Measurements from ENCODE around the gene RPTN.

Gene RPTN

GRCh38 chr1:152112101-152112884 lies 46.7 kb downstream of the RPTN start:
- Histone ChIP-seq H3K4me3 (peak overlapping the region; percentile 62), H3K27ac (no peak overlapping the region)
- no peak for DNase-seq (ENCODE audit: low spot score)
- no peak for TF ChIP-seq CTCF (IDR thresholded peaks at IDR 0.05)

- DNase-seq (ENCODE audit: low spot score), result no peak
- TF ChIP-seq CTCF (IDR thresholded peaks at IDR 0.05), result no peak
- Histone ChIP-seq H3K27ac (no peak overlapping the region), H3K4me3 (peak overlapping the region; percentile 62)
Measured at GRCh38 chr1:152111515-152111968, 47.5 kb downstream of the RPTN start.

- no peak for DNase-seq (ENCODE audit: low spot score)
- Histone ChIP-seq H3K4me3 (peak overlapping the region; percentile 62), H3K27ac (no peak overlapping the region)
- TF ChIP-seq CTCF (IDR thresholded peaks at IDR 0.05), result no peak
Measured at GRCh38 chr1:152110860-152111514, 48.0 kb downstream of the RPTN start.

- Histone ChIP-seq H3K4me3 (peak overlapping the region; percentile 62), H3K27ac (no peak overlapping the region)
- no peak for DNase-seq (ENCODE audit: low spot score)
- TF ChIP-seq CTCF (IDR thresholded peaks at IDR 0.05), result no peak
Measured at GRCh38 chr1:152110365-152110859, 48.6 kb downstream of the RPTN start.

- peak overlapping the region; percentile 62 for H3K4me3 ChIP-seq
- TF ChIP-seq CTCF (IDR thresholded peaks at IDR 0.05), result no peak
- no peak for DNase-seq (ENCODE audit: low spot score)
Measured at GRCh38 chr1:152109998-152110294, 49.1 kb downstream of the RPTN start.

GRCh38 chr1:152109231-152109997 lies 49.6 kb downstream of the RPTN start:
- TF ChIP-seq CTCF (IDR thresholded peaks at IDR 0.05), result no peak
- peak overlapping the region; percentile 62 for H3K4me3 ChIP-seq
- no peak for DNase-seq (ENCODE audit: low spot score)
- no peak overlapping the region for H3K27ac ChIP-seq

More at GRCh38 chr1:152109998-152110294, 49.1 kb downstream of the RPTN start:
- no peak overlapping the region for H3K27ac ChIP-seq
